CD14-positive monocyte (primary cell): ENCODE results near the gene BCO1. TPM values are rescaled to one million over a fixed set of nuclear protein-coding genes. Genes with fewer than 3 reads are reported as not detected.

Experiments
- DNase-seq, 3 donors: peaks; one replicate each; pipeline ENCODE4 v3.0.0-alpha.2; 2011 to 2022
- H2AFZ ChIP-seq: 2 replicates; pipeline ENCODE4 v1.6.0; 2012; ENCODE audit warnings: mild to moderate bottlenecking, low read depth, low read length, inconsistent platforms; ENCODE audit not compliant: insufficient read depth, poor library complexity, severe bottlenecking
- H3K27ac ChIP-seq, 2 donors: 1 replicate in 1 of 2; 2 replicates in 1 of 2; pipeline ENCODE4 v1.5.1; 2012 to 2013; ENCODE audit warnings: low read length in 2 of 2, control low read depth in 1 of 2, inconsistent platforms in 1 of 2, low read depth in 1 of 2, mild to moderate bottlenecking in 1 of 2
- H3K27me3 ChIP-seq, 2 donors: one replicate each; pipeline versions ENCODE4 v1.6.0 to v1.6.1; 2011 to 2013; ENCODE audit warnings: low read length in 2 of 2; ENCODE audit not compliant: control insufficient read depth in 2 of 2, insufficient read depth in 2 of 2
- H3K36me3 ChIP-seq, 2 donors: replicated peaks in 1 of 2; 1 replicate in 1 of 2; 2 replicates in 1 of 2; pipeline versions ENCODE4 v1.5.1 to v1.6.1; 2012 to 2013; ENCODE audit warnings: low read length in 2 of 2, control low read depth in 1 of 2, inconsistent platforms in 1 of 2, mild to moderate bottlenecking in 1 of 2; ENCODE audit not compliant: insufficient read depth in 2 of 2, control insufficient read depth in 1 of 2
- H3K4me1 ChIP-seq, 2 donors: 1 replicate in 1 of 2; 2 replicates in 1 of 2; pipeline versions ENCODE4 v1.5.1 to v1.6.1; 2012 to 2013; ENCODE audit warnings: low read length in 2 of 2, control low read depth in 1 of 2, inconsistent platforms in 1 of 2, mild to moderate bottlenecking in 1 of 2, moderate library complexity in 1 of 2; ENCODE audit not compliant: insufficient read depth in 2 of 2, control insufficient read depth in 1 of 2
- H3K4me2 ChIP-seq: replicated peaks from 2 replicates; pipeline ENCODE3; 2012; ENCODE audit warnings: low read length, moderate library complexity, mild to moderate bottlenecking; ENCODE audit not compliant: poor library complexity, severe bottlenecking; ENCODE audit errors: extremely low read depth
- H3K4me3 ChIP-seq, 3 experiments: fragments of 200-600 bp in 1 of 3; sonication (generic) in 1 of 3; replicated peaks in 1 of 3; 1 replicate in 2 of 3; 2 replicates in 1 of 3; pipeline ENCODE4 v1.5.1; 2011 to 2013; ENCODE audit warnings: low read length in 3 of 3, mild to moderate bottlenecking in 3 of 3, control low read depth in 2 of 3, low read depth in 2 of 3, inconsistent platforms in 1 of 3, moderate library complexity in 1 of 3
- H3K79me2 ChIP-seq: 2 replicates; pipeline ENCODE4 v1.6.0; 2012; ENCODE audit warnings: mild to moderate bottlenecking, control low read depth, inconsistent platforms, low read length, moderate library complexity; ENCODE audit not compliant: insufficient read depth
- H3K9ac ChIP-seq: 2 replicates; pipeline ENCODE4 v1.6.0; 2017; ENCODE audit warnings: low read length, mild to moderate bottlenecking; ENCODE audit not compliant: insufficient read depth, poor library complexity, severe bottlenecking
- H3K9me3 ChIP-seq, 2 donors: replicated peaks in 1 of 2; 1 replicate in 1 of 2; 2 replicates in 1 of 2; pipeline versions ENCODE4 v1.5.1 to v1.6.1; 2012 to 2013; ENCODE audit warnings: low read length in 2 of 2, control low read depth in 1 of 2; ENCODE audit not compliant: control insufficient read depth in 1 of 2, insufficient read depth in 1 of 2
- H4K20me1 ChIP-seq: 2 replicates; pipeline ENCODE4 v1.6.0; 2012; ENCODE audit warnings: mild to moderate bottlenecking, low read length, control low read depth, moderate library complexity; ENCODE audit not compliant: insufficient read depth
- H3K27ac Mint-ChIP-seq, 7 donors: one replicate each; pipeline ENCODE4 v1.8.0; 2020; ENCODE audit warnings: mild to moderate bottlenecking in 7 of 7, mixed read lengths in 7 of 7, moderate library complexity in 6 of 7, inconsistent platforms in 2 of 7
- H3K27me3 Mint-ChIP-seq, 3 donors: one replicate each; pipeline ENCODE4 v1.8.0; 2021 to 2022; ENCODE audit warnings: low read depth in 3 of 3, mild to moderate bottlenecking in 3 of 3, mixed read lengths in 3 of 3, moderate library complexity in 3 of 3, inconsistent platforms in 1 of 3
- H3K36me3 Mint-ChIP-seq, 2 donors: one replicate each; pipeline ENCODE4 v1.8.0; 2020; ENCODE audit warnings: mixed read lengths in 2 of 2, inconsistent platforms in 1 of 2, mild to moderate bottlenecking in 1 of 2
- H3K4me1 Mint-ChIP-seq: one replicate; pipeline ENCODE4 v1.8.0; 2020; ENCODE audit warnings: mild to moderate bottlenecking, mixed read lengths
- H3K4me3 Mint-ChIP-seq, 2 donors: one replicate each; pipeline ENCODE4 v1.8.0; 2020; ENCODE audit warnings: mild to moderate bottlenecking in 2 of 2, mixed read lengths in 2 of 2, moderate library complexity in 1 of 2
- H3K9me3 Mint-ChIP-seq, 7 donors: one replicate each; pipeline ENCODE4 v1.8.0; 2020 to 2022; ENCODE audit warnings: mixed read lengths in 7 of 7, mild to moderate bottlenecking in 6 of 7, moderate library complexity in 6 of 7, inconsistent platforms in 2 of 7
- WGBS: methylation state at CpG from one replicate; pipeline ENCODE4 v1.1.5; 2013; ENCODE audit warnings: missing lambda C conversion rate; ENCODE audit not compliant: insufficient coverage; 5-methylcytosine and 5-hydroxymethylcytosine counted together
- intact Hi-C, 2 donors: fragments of 100-400 bp; cut with micrococcal nuclease; formaldehyde crosslinking; loops; one replicate each; pipeline versions ENCODE4 v1.15.0 to v1.15.1; 2023
- polyA plus RNA-seq, 3 donors: library from polyadenylated mRNA; depleted of rRNA in 1 of 3; unstranded in 2 of 3; stranded (reverse) in 1 of 3; fragments of 300-500 nt in 2 of 3; fragments of >200 nt in 1 of 3; fragmentation: Illumina TruSeq in 2 of 3; gene quantifications; 1 replicate in 2 of 3; 2 replicates in 1 of 3; pipeline ENCODE4 v1.2.3, GENCODE V29; 2012 to 2021
- TF ChIP-seq, protein P1 (sequence below): fragments of 200-600 bp; IDR thresholded peaks from one replicate; pipeline ENCODE4 v1.8.0; 2022; ENCODE audit warnings: antibody characterized with exemption, mild to moderate bottlenecking

BCO1 gene
- polyA plus RNA-seq, 3 donors = not detected

GRCh38 chr16:81210807-81211206 is 27.7 kb upstream of the BCO1 start:
- no CpG with 5 or more reads among the region's 3 CpGs for WGBS
- Mint-ChIP-seq H3K9me3 (no peaks in the 10 kb centered on the region), H3K4me3 (no peak overlapping the region), H3K36me3 (no peaks in the 10 kb centered on the region), H3K27me3 (peaks cover 8 to 15% (median 11%) of the 10 kb centered on the region in 3 donors), H3K27ac (no peak overlapping the region), H3K4me1 (no peaks in the 10 kb centered on the region)
- Histone ChIP-seq H3K9ac (no peak overlapping the region), H3K4me1 (no peaks in the 10 kb centered on the region), H3K36me3 (no peaks in the 10 kb centered on the region), H3K4me3 (no peak overlapping the region), H3K4me2 (no peak overlapping the region), H2AFZ (no peak overlapping the region), H3K9me3 (no peaks in the 10 kb centered on the region), H3K79me2 (no peaks in the 10 kb centered on the region), H3K27me3 (no peaks in the 10 kb centered on the region), H3K27ac (no peak overlapping the region), H4K20me1 (no peaks in the 10 kb centered on the region)
- TF ChIP-seq, protein P1, sequence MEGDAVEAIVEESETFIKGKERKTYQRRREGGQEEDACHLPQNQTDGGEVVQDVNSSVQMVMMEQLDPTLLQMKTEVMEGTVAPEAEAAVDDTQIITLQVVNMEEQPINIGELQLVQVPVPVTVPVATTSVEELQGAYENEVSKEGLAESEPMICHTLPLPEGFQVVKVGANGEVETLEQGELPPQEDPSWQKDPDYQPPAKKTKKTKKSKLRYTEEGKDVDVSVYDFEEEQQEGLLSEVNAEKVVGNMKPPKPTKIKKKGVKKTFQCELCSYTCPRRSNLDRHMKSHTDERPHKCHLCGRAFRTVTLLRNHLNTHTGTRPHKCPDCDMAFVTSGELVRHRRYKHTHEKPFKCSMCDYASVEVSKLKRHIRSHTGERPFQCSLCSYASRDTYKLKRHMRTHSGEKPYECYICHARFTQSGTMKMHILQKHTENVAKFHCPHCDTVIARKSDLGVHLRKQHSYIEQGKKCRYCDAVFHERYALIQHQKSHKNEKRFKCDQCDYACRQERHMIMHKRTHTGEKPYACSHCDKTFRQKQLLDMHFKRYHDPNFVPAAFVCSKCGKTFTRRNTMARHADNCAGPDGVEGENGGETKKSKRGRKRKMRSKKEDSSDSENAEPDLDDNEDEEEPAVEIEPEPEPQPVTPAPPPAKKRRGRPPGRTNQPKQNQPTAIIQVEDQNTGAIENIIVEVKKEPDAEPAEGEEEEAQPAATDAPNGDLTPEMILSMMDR = no peak
- intact Hi-C loops = no loop called here
- DNase-seq = no peak

DNA sequence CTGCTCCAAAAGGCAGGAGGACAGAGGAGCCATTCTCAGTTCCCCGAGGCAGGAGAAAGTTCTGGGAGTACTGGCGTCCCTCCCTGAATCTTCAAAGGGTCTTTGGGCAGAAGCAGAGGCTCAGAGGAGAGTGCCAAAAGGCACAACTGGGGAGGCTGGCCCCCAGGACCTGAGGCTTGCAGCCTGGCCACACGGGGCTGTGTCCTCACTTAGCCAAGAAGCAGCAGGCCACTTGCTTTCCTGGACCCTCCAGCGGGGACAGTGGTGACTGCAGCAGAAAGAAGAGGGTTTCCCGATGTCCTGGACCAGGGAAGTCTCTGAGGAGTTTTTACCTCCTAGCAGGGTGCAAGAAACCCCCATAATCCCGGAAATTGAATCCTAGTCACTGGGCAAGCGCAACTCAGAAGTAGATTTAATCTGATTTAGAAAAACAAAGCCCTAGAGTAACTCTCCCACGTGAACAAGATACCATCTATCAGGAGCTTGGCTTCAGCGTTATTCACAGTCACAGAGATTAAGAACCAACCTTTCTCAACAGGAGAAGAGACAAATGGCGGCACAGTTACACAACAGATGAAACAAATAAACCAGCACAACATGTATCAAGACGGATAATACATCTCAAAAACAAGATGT is 25.5 kb upstream of the BCO1 start:
- no peak overlapping the region for H3K4me2 ChIP-seq
- no peak overlapping the region for H3K27ac ChIP-seq
- H3K9me3 ChIP-seq = no peaks in the 10 kb centered on the region
- H4K20me1 ChIP-seq = no peaks in the 10 kb centered on the region
- Mint-ChIP-seq H3K4me3 (no peak overlapping the region), H3K27me3 (peaks cover 11 to 13% (median 12%) of the 10 kb centered on the region in 3 donors), H3K9me3 (no peaks in the 10 kb centered on the region), H3K27ac (no peak overlapping the region), H3K36me3 (no peaks in the 10 kb centered on the region), H3K4me1 (no peaks in the 10 kb centered on the region)
- no peaks in the 10 kb centered on the region for H3K27me3 ChIP-seq
- no peak overlapping the region for H3K9ac ChIP-seq
- no peaks in the 10 kb centered on the region for H3K79me2 ChIP-seq
- 56% methylated on average over 7 of the region's 11 CpGs for WGBS
- TF ChIP-seq, protein P1 = no peak
- H3K36me3 ChIP-seq = no peaks in the 10 kb centered on the region
- no peak overlapping the region for H3K4me3 ChIP-seq
- intact Hi-C loops = no loop called here
- H3K4me1 ChIP-seq = no peaks in the 10 kb centered on the region
- H2AFZ ChIP-seq = no peak overlapping the region
- no peak for DNase-seq
